NCI-H345 (cell line): ENCODE results near the gene MGLL.

Source experiments
- DNase-seq: peaks from one replicate; lab custom pipeline; 2025; lab: John Stamatoyannopoulos, UW

The MGLL gene

GRCh38 chr3:127754411-127755304 is 67.7 kb downstream of the MGLL start:
- DNase-seq: no peak

- no peak for DNase-seq
Measured at GRCh38 chr3:127753898-127754410, 68.4 kb downstream of the MGLL start.

GRCh38 chr3:127753338-127753737 is 69.0 kb downstream of the MGLL start:
- DNase-seq: no peak

- DNase-seq: no peak
Measured at GRCh38 chr3:127751782-127752181, 70.5 kb downstream of the MGLL start.

GRCh38 chr3:127751163-127751621 is 71.1 kb downstream of the MGLL start:
- DNase-seq: no peak

GRCh38 chr3:127750226-127751031 is 71.9 kb downstream of the MGLL start:
- DNase-seq: no peak

- DNase-seq: no peak
Measured at GRCh38 chr3:127749787-127750225, 72.5 kb downstream of the MGLL start.

- no peak for DNase-seq
Measured at GRCh38 chr3:127749361-127749760, 73.0 kb downstream of the MGLL start.

- no peak for DNase-seq
Measured at GRCh38 chr3:127748754-127749327, 73.5 kb downstream of the MGLL start.

- DNase-seq: peak; percentile 8
Measured at GRCh38 chr3:127747751-127748521, 74.4 kb downstream of the MGLL start.

- DNase-seq: no peak
Measured at GRCh38 chr3:127747066-127747465, 75.2 kb downstream of the MGLL start.

GRCh38 chr3:127746400-127747057 is 75.8 kb downstream of the MGLL start:
- DNase-seq: no peak

GRCh38 chr3:127745656-127746399 is 76.5 kb downstream of the MGLL start:
- no peak for DNase-seq

- DNase-seq: no peak
Measured at GRCh38 chr3:127744875-127745274, 77.4 kb downstream of the MGLL start.

- no peak for DNase-seq
Measured at GRCh38 chr3:127744253-127744815, 78.0 kb downstream of the MGLL start.

- DNase-seq: no peak
Measured at GRCh38 chr3:127743351-127744252, 78.7 kb downstream of the MGLL start.

- DNase-seq: no peak
Measured at GRCh38 chr3:127742580-127742979, 79.7 kb downstream of the MGLL start.

GRCh38 chr3:127741690-127742089 is 80.6 kb downstream of the MGLL start:
- no peak for DNase-seq

GRCh38 chr3:127741246-127741645 is 81.1 kb downstream of the MGLL start:
- no peak for DNase-seq
